Right cardiac atrium (tissue), 5 donors: ENCODE data around the gene CCDC7. TPM values are rescaled to one million over a fixed set of nuclear protein-coding genes. Genes with fewer than 3 reads are reported as not detected.
A peak's percentile ranks its signal among the peaks of the same experiment; 100 is the strongest.
"Not testable (repeated sequence)": the region's sequence is repeated elsewhere in the genome, so short reads cannot be mapped to it uniquely, and the experiment has no call there.

ENCODE experiments used
- ATAC-seq, 2 donors: fragments of 200-7000 bp; cut with Tn5 transposase; one replicate each; pipeline versions ENCODE4 v1.8.0 to v1.9.1; 2020; ENCODE audit warnings: moderate library complexity in 2 of 2, mild to moderate bottlenecking in 1 of 2
- DNase-seq, 3 donors: peaks; one replicate each; pipeline ENCODE4 v3.0.0-alpha.2; 2020
- H3K27ac ChIP-seq: one replicate; pipeline ENCODE4 v1.5.1; 2013; ENCODE audit warnings: mild to moderate bottlenecking, low read length, control low read depth, moderate library complexity
- H3K27me3 ChIP-seq: one replicate; pipeline ENCODE4 v1.6.1; 2013; ENCODE audit not compliant: control insufficient read depth, insufficient read depth
- H3K4me1 ChIP-seq: one replicate; pipeline ENCODE4 v1.6.1; 2013; ENCODE audit warnings: low read length; ENCODE audit not compliant: control insufficient read depth, insufficient read depth
- H3K4me3 ChIP-seq: one replicate; pipeline ENCODE4 v1.5.1; 2013; ENCODE audit warnings: low read length, control low read depth
- H3K9me3 ChIP-seq: one replicate; pipeline ENCODE4 v1.6.1; 2013; ENCODE audit warnings: low read length; ENCODE audit not compliant: control insufficient read depth
- WGBS: extraction: QIAGEN DNeasy Blood & Tissue Kit; methylation state at CpG from one replicate; pipeline ENCODE4 v1.1.7; 2013; 5-methylcytosine and 5-hydroxymethylcytosine counted together
- intact Hi-C, 4 donors: fragments of 100-400 bp; cut with DNase I; formaldehyde crosslinking; loops; one replicate each; pipeline versions ENCODE4 v1.11.0 to v1.14.0; 2022 to 2023
- polyA plus RNA-seq: library from polyadenylated mRNA; stranded (reverse); fragments of 200-250 nt; gene quantifications from one replicate; pipeline ENCODE4 v1.2.3, GENCODE V29; 2013
- total RNA-seq, 4 donors: library from RNA; stranded (reverse); fragmentation: NEBNext Ultra II Directional; extraction: Animal tissue kit (Norgen Biotek cat#: 25700); gene quantifications; one replicate each; pipeline ENCODE4 v1.2.1, GENCODE V29; 2021
- donor health status: healthy with polysubstance abuse.
- donor health status: DM: no; HTN: yes; CAD: no.
- donor health status: DM: no; HTN: no; CAD: no.
- donor health status: DM: no; HTN: yes; CAD: no; lungs with severe emphysema.
- donor health status: DM: yes; HTN: yes; CAD: no.

Gene CCDC7
- total and polyA plus RNA-seq, 5 donors, result 0.91 to 38.7 (median 34.7) TPM

- Histone ChIP-seq H3K4me3 (no peak overlapping the region), H3K4me1 (no peaks in the 10 kb centered on the region), H3K9me3 (no peaks in the 10 kb centered on the region), H3K27ac (no peak overlapping the region), H3K27me3 (no peaks in the 10 kb centered on the region)
- 96% methylated on average over 9 of the region's 9 CpGs for WGBS
- ATAC-seq (no peak), DNase-seq (no peak)
- intact Hi-C loops, result no loop called here
These were observed 285.6 kb downstream of the CCDC7 start for GRCh38 chr10:32731527-32731926.

- WGBS, result 94% methylated on average over 3 of the region's 3 CpGs
- no peak overlapping the region for H3K4me3 ChIP-seq
- H3K27ac ChIP-seq, result no peak overlapping the region
- ATAC-seq (no peak), DNase-seq (no peak)
- intact Hi-C loops, result no loop called here
- H3K9me3 ChIP-seq, result no peaks in the 10 kb centered on the region
- H3K27me3 ChIP-seq, result no peaks in the 10 kb centered on the region
- no peaks in the 10 kb centered on the region for H3K4me1 ChIP-seq
These were observed 293.0 kb downstream of the CCDC7 start for GRCh38 chr10:32738958-32739357.

- no peak overlapping the region for H3K4me3 ChIP-seq
- intact Hi-C loops, result no loop called here
- H3K4me1 ChIP-seq, result no peaks in the 10 kb centered on the region
- H3K27me3 ChIP-seq, result no peaks in the 10 kb centered on the region
- H3K9me3 ChIP-seq, result no peaks in the 10 kb centered on the region
- no peak for DNase-seq
- no peak for ATAC-seq
- no peak overlapping the region for H3K27ac ChIP-seq
- 61% methylated on average over 1 of the region's 1 CpG for WGBS
These were observed 298.4 kb downstream of the CCDC7 start for GRCh38 chr10:32744321-32744720.

GRCh38 chr10:32746869-32747268 lies 300.9 kb downstream of the CCDC7 start:
- ATAC-seq, result peak in 1 of 2 donors; percentile 19
- Histone ChIP-seq H3K27me3 (no peaks in the 10 kb centered on the region), H3K4me3 (no peak overlapping the region), H3K9me3 (no peaks in the 10 kb centered on the region), H3K27ac (no peak overlapping the region), H3K4me1 (no peaks in the 10 kb centered on the region)
- 98% methylated on average over 3 of the region's 3 CpGs for WGBS
- intact Hi-C loops, result no loop called here
- no peak for DNase-seq

GRCh38 chr10:32751582-32751981 lies 305.6 kb downstream of the CCDC7 start:
- no peaks in the 10 kb centered on the region for H3K4me1 ChIP-seq
- DNase-seq, result no peak
- ATAC-seq, result no peak
- H3K27me3 ChIP-seq, result no peaks in the 10 kb centered on the region
- H3K27ac ChIP-seq, result no peak overlapping the region
- no peak overlapping the region for H3K4me3 ChIP-seq
- WGBS, result 68% methylated on average over 4 of the region's 4 CpGs
- intact Hi-C loops, result no loop called here
- H3K9me3 ChIP-seq, result no peaks in the 10 kb centered on the region

GRCh38 chr10:32754900-32755299 lies 309.0 kb downstream of the CCDC7 start:
- H3K27me3 ChIP-seq, H3K4me3 ChIP-seq, DNase-seq, H3K27ac ChIP-seq, ATAC-seq, H3K9me3 ChIP-seq, intact Hi-C loops, H3K4me1 ChIP-seq: not testable (repeated sequence)
- 70% methylated on average over 5 of the region's 5 CpGs for WGBS

GRCh38 chr10:32771217-32771616 lies 325.3 kb downstream of the CCDC7 start:
- H3K9me3 ChIP-seq, result peaks cover 3% of the 10 kb centered on the region
- H3K27me3 ChIP-seq, result no peaks in the 10 kb centered on the region
- ATAC-seq (no peak), DNase-seq (no peak)
- H3K27ac ChIP-seq, result no peak overlapping the region
- no peak overlapping the region for H3K4me3 ChIP-seq
- H3K4me1 ChIP-seq, result no peaks in the 10 kb centered on the region
- intact Hi-C loops, result no loop called here

GRCh38 chr10:32773105-32773504 lies 327.2 kb downstream of the CCDC7 start:
- ATAC-seq, result no peak
- peaks cover 3% of the 10 kb centered on the region for H3K9me3 ChIP-seq
- no peak overlapping the region for H3K27ac ChIP-seq
- WGBS, result 86% methylated on average over 1 of the region's 1 CpG
- H3K4me1 ChIP-seq, result no peaks in the 10 kb centered on the region
- no peaks in the 10 kb centered on the region for H3K27me3 ChIP-seq
- no peak overlapping the region for H3K4me3 ChIP-seq
- intact Hi-C loops, result no loop called here
- DNase-seq, result no peak

GRCh38 chr10:32786968-32787367 lies 341.0 kb downstream of the CCDC7 start:
- intact Hi-C loops, result no loop called here
- Histone ChIP-seq H3K4me3 (no peak overlapping the region), H3K9me3 (peaks cover 2% of the 10 kb centered on the region), H3K27ac (no peak overlapping the region), H3K27me3 (no peaks in the 10 kb centered on the region), H3K4me1 (no peaks in the 10 kb centered on the region)
- ATAC-seq (no peak), DNase-seq (no peak)
- 94% methylated on average over 4 of the region's 4 CpGs for whole genome bisulfite sequencing

- 89% methylated on average over 3 of the region's 3 CpGs for WGBS
- Histone ChIP-seq H3K4me3 (no peak overlapping the region), H3K4me1 (no peaks in the 10 kb centered on the region), H3K27me3 (no peaks in the 10 kb centered on the region), H3K27ac (no peak overlapping the region), H3K9me3 (peaks cover 2% of the 10 kb centered on the region)
- no peak for ATAC-seq
- intact Hi-C loops, result no loop called here
- no peak for DNase-seq
These were observed 341.8 kb downstream of the CCDC7 start for GRCh38 chr10:32787690-32788284.

GRCh38 chr10:32788359-32788758 lies 342.4 kb downstream of the CCDC7 start:
- H3K4me3 ChIP-seq, result no peak overlapping the region
- intact Hi-C loops, result no loop called here
- no peaks in the 10 kb centered on the region for H3K27me3 ChIP-seq
- ATAC-seq (no peak), DNase-seq (no peak)
- H3K27ac ChIP-seq, result no peak overlapping the region
- no peaks in the 10 kb centered on the region for H3K4me1 ChIP-seq
- peaks cover 2% of the 10 kb centered on the region for H3K9me3 ChIP-seq

- DNase-seq, result no peak
- WGBS, result 98% methylated on average over 1 of the region's 1 CpG
- Histone ChIP-seq H3K4me3 (no peak overlapping the region), H3K4me1 (no peaks in the 10 kb centered on the region), H3K27me3 (no peaks in the 10 kb centered on the region), H3K9me3 (peaks cover 2% of the 10 kb centered on the region), H3K27ac (no peak overlapping the region)
- no peak for ATAC-seq
- intact Hi-C loops, result no loop called here
These were observed 344.5 kb downstream of the CCDC7 start for GRCh38 chr10:32790483-32790882.
